BJ (cell line): ENCODE results near the gene ESR1. TPM values are rescaled to one million over a fixed set of nuclear protein-coding genes. Genes with fewer than 3 reads are reported as not detected.

ENCODE experiments used
- CTCF ChIA-PET: fragments of 350-600 bp; formaldehyde crosslinking; extraction: SDS; loops from one replicate; lab custom pipeline; 2021; ENCODE audit warnings: antibody characterized with exemption, inconsistent platforms; lab: Yijun Ruan, JAX
- POLR2A ChIA-PET: fragments of 300-600 bp; sonication (Branson Sonifier 250); formaldehyde crosslinking; extraction: SDS; loops from one replicate; lab custom pipeline; 2021; ENCODE audit warnings: antibody characterized with exemption; lab: Charles Lee
- DNase-seq: peaks from one replicate; pipeline ENCODE4 v3.0.0-alpha.2; 2011; ENCODE audit warnings: low read depth
- H3K27me3 ChIP-seq: 2 replicates; pipeline ENCODE4 v1.6.0; 2011; ENCODE audit warnings: low read length; ENCODE audit not compliant: control insufficient read depth, insufficient read depth
- H3K36me3 ChIP-seq: 2 replicates; pipeline ENCODE4 v1.5.1; 2011; ENCODE audit warnings: low read length; ENCODE audit not compliant: control insufficient read depth, insufficient read depth
- H3K4me3 ChIP-seq: 2 replicates; pipeline ENCODE4 v1.5.1; 2011; ENCODE audit warnings: low read depth, mild to moderate bottlenecking, control low read depth, low read length
- polyA plus RNA-seq: library from polyadenylated mRNA; depleted of rRNA; stranded (reverse); fragments of >200 nt; gene quantifications from 2 replicates; pipeline ENCODE4 v1.2.3, GENCODE V29; 2011
- TF ChIP-seq, protein P1 (sequence below): IDR thresholded peaks from 2 replicates; pipeline ENCODE4 v1.5.1; 2011; ENCODE audit warnings: low read depth, mild to moderate bottlenecking, control low read depth, inconsistent platforms, low read length, moderate library complexity; ENCODE audit not compliant: insufficient read depth

Gene ESR1
- polyA plus RNA-seq, 1 experiment = not detected

- POLR2A ChIA-PET = no interaction called here
- no peak overlapping the region for H3K4me3 ChIP-seq
- CTCF ChIA-PET = no interaction called here
- H3K27me3 ChIP-seq = no peaks in the 10 kb centered on the region
- TF ChIP-seq, protein P1, sequence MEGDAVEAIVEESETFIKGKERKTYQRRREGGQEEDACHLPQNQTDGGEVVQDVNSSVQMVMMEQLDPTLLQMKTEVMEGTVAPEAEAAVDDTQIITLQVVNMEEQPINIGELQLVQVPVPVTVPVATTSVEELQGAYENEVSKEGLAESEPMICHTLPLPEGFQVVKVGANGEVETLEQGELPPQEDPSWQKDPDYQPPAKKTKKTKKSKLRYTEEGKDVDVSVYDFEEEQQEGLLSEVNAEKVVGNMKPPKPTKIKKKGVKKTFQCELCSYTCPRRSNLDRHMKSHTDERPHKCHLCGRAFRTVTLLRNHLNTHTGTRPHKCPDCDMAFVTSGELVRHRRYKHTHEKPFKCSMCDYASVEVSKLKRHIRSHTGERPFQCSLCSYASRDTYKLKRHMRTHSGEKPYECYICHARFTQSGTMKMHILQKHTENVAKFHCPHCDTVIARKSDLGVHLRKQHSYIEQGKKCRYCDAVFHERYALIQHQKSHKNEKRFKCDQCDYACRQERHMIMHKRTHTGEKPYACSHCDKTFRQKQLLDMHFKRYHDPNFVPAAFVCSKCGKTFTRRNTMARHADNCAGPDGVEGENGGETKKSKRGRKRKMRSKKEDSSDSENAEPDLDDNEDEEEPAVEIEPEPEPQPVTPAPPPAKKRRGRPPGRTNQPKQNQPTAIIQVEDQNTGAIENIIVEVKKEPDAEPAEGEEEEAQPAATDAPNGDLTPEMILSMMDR = no peak
- no peak for DNase-seq
- 0 out of 2 replicates have a peak, but pooled peaks cover 2% of the 10 kb centered on the region for H3K36me3 ChIP-seq
Observed at GRCh38 chr6:152164957-152165356, 357.5 kb downstream of the ESR1 start.

- TF ChIP-seq, protein P1 = no peak
- ChIA-PET CTCF (no interaction called here), POLR2A (no interaction called here)
- H3K27me3 ChIP-seq = no peaks in the 10 kb centered on the region
- H3K36me3 ChIP-seq = peaks cover 2% of the 10 kb centered on the region; the same call in 1 of the 2 replicates
- H3K4me3 ChIP-seq = no peak overlapping the region
- DNase-seq = no peak
Observed at GRCh38 chr6:152166497-152166896, 359.0 kb downstream of the ESR1 start.

DNA sequence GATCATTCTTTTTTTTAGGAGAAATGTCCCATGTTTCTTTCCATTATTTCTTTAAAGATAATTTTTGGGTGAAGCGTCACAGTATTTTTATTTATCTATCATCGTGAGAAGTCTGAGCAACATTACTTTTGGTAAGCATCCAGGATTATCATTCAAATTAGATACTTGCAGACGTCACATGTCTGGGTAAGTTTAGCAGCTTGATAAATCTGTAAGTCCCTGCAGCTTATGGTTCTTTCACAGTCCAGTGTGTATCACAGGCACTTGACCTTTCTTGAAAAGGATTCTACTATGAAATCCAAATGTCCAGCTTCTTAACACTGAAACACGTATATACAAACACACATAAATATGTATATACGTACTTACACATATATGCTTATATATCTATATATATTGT, 359.4 kb downstream of the ESR1 start:
- CTCF ChIA-PET = interaction anchor here (1.3 kb wide), 1 partner anchor 10 kb away, joined by 4 read pairs; no protein-coding TSS in a partner anchor
- Histone ChIP-seq H3K27me3 (no peaks in the 10 kb centered on the region), H3K4me3 (no peak overlapping the region), H3K36me3 (peaks cover 2% of the 10 kb centered on the region; the same call in 1 of the 2 replicates)
- POLR2A ChIA-PET = no interaction called here
- TF ChIP-seq, protein P1 = no peak
- no peak for DNase-seq

- DNase-seq = no peak
- CTCF ChIA-PET = interaction anchor here (0.5 to 1.3 kb wide), 7 partner anchors 9 to 840 kb away, joined by 3 to 4 read pairs (median 3); no protein-coding TSS in a partner anchor
Observed at GRCh38 chr6:152167641-152168603, 360.4 kb downstream of the ESR1 start.

More at GRCh38 chr6:152167641-152168603, 360.4 kb downstream of the ESR1 start:
- POLR2A ChIA-PET = interaction anchor here (0.6 kb wide), 1 partner anchor 19 kb away, joined by 3 read pairs; no protein-coding TSS in a partner anchor
- TF ChIP-seq, protein P1 = no peak
- Histone ChIP-seq H3K27me3 (no peaks in the 10 kb centered on the region), H3K36me3 (peaks cover 2% of the 10 kb centered on the region; the same call in 1 of the 2 replicates), H3K4me3 (no peak overlapping the region)
